PC-3 (cell line): ENCODE data around the gene ZNF155. TPM values are rescaled to one million over a fixed set of nuclear protein-coding genes. Genes with fewer than 3 reads are reported as not detected.

Experiments used
- ATAC-seq: fragments of 200-7000 bp; cut with Tn5 transposase; 2 replicates; pipeline ENCODE4 v1.9.1; 2020; ENCODE audit warnings: mild to moderate bottlenecking, moderate library complexity
- BruUV-seq: library from RNA; stranded (reverse); fragments of 400-500 nt; replicated peaks from 2 replicates; lab custom pipeline; 2021; lab: Mats Ljungman, UMichigan
- CTCF ChIA-PET: fragments of 300-600 bp; sonication (Branson Sonifier 250); formaldehyde crosslinking; loops from one replicate; lab custom pipeline; 2022; ENCODE audit warnings: antibody characterized with exemption; lab: Charles Lee
- POLR2A ChIA-PET: fragments of 300-600 bp; sonication (Branson Sonifier 250); formaldehyde crosslinking; loops from one replicate; lab custom pipeline; 2022; ENCODE audit warnings: antibody characterized with exemption; ENCODE audit not compliant: unreplicated experiment; lab: Charles Lee
- DNase-seq: peaks from one replicate; pipeline ENCODE4 v3.0.0-alpha.2; 2015
- H2AFZ ChIP-seq: fragments of 300-600 bp; sonication (generic); 2 replicates; pipeline ENCODE4 v1.6.0; 2016; ENCODE audit warnings: antibody characterized with exemption, low read length
- H3F3A ChIP-seq: fragments of 300-600 bp; sonication (generic); one replicate; pipeline ENCODE4 v1.6.0; 2017; ENCODE audit warnings: antibody characterized with exemption, low read length, control low read depth, mild to moderate bottlenecking; ENCODE audit not compliant: unreplicated experiment
- H3K27ac ChIP-seq: fragments of 300-600 bp; sonication (generic); 2 replicates; pipeline ENCODE4 v1.5.1; 2016; ENCODE audit warnings: mild to moderate bottlenecking, low read length
- H3K27me3 ChIP-seq: fragments of 300-600 bp; sonication (generic); 2 replicates; pipeline ENCODE4 v1.6.1; 2016; ENCODE audit warnings: low read length, mixed read lengths
- H3K36me3 ChIP-seq: fragments of 300-600 bp; sonication (generic); 2 replicates; pipeline ENCODE4 v1.6.1; 2016; ENCODE audit warnings: low read depth, mixed run types, low read length, mixed read lengths
- H3K4me1 ChIP-seq: fragments of 300-600 bp; sonication (generic); 2 replicates; pipeline ENCODE4 v1.5.1; 2016; ENCODE audit warnings: low read length; ENCODE audit not compliant: insufficient read depth
- H3K4me2 ChIP-seq: fragments of 300-600 bp; sonication (generic); 2 replicates; pipeline ENCODE4 v1.6.0; 2016; ENCODE audit warnings: low read length
- H3K4me3 ChIP-seq: fragments of 300-600 bp; sonication (generic); 2 replicates; pipeline ENCODE4 v1.5.1; 2016; ENCODE audit warnings: mild to moderate bottlenecking, low read length, mixed read lengths
- H3K79me2 ChIP-seq: fragments of 300-600 bp; sonication (generic); 2 replicates; pipeline ENCODE4 v1.6.1; 2017; ENCODE audit warnings: low read length, mixed read lengths
- H3K9ac ChIP-seq: fragments of 300-600 bp; sonication (generic); 2 replicates; pipeline ENCODE4 v1.6.0; 2016; ENCODE audit warnings: mild to moderate bottlenecking, low read length
- H3K9me2 ChIP-seq: fragments of 300-600 bp; sonication (generic); replicated peaks from 2 replicates; pipeline ENCODE4 v1.6.1; 2016; ENCODE audit warnings: mixed run types, low read length, mixed read lengths
- H3K9me3 ChIP-seq: fragments of 300-600 bp; sonication (generic); 2 replicates; pipeline ENCODE4 v1.6.1; 2016; ENCODE audit warnings: low read length, mixed read lengths
- H4K20me1 ChIP-seq: fragments of 300-600 bp; sonication (generic); 2 replicates; pipeline ENCODE4 v1.6.1; 2016; ENCODE audit warnings: low read length, mixed read lengths
- EZH2 ChIP-seq: fragments of 300-600 bp; sonication (generic); IDR thresholded peaks from one replicate; pipeline ENCODE4 v1.6.1; 2017; ENCODE audit warnings: antibody characterized with exemption, mild to moderate bottlenecking, low read length; ENCODE audit not compliant: unreplicated experiment
- EZH2phosphoT487 ChIP-seq: fragments of 300-600 bp; sonication (generic); IDR thresholded peaks from 2 replicates; pipeline ENCODE4 v1.6.1; 2018; ENCODE audit warnings: mild to moderate bottlenecking, antibody characterized with exemption, low read length, borderline replicate concordance
- intact Hi-C: fragments of 100-400 bp; cut with micrococcal nuclease; formaldehyde crosslinking; loops from 2 replicates; pipeline ENCODE4 v1.9.0; 2023
- total RNA-seq: library from RNA; depleted of rRNA; stranded (reverse); fragments of >200 nt; gene quantifications from 2 replicates; pipeline ENCODE4 v1.2.3, GENCODE V29; 2014
- TF ChIP-seq, protein P1 (sequence below): fragments of 300-600 bp; sonication (generic); conservative IDR thresholded peaks from 2 replicates; pipeline ENCODE4 v1.5.1; 2017; ENCODE audit warnings: antibody characterized with exemption, low read depth, mild to moderate bottlenecking, low read length

Gene ZNF155
- total RNA-seq, 1 experiment from 2014 or later = 3.1 TPM

DNA sequence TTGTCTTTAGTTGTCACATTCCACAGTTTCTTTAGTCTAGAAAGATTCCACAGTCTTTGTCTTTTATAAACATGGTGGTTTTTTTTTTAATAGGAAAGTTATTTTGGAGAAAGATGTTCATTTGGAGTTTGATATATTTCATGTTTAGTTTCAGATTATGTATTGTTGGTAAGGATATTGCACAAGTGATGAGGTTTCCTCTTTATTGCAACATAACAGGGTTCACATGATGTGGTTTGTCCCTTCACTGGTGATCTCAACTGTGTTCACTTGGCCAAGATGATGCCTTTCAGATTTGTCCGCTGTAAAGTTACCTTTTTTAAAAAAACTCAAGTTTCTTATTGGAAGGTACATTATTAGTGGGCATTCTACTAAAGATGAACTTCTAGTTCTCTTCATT, 22.0 kb downstream of the ZNF155 start:
- Histone ChIP-seq H3K27ac (no peak overlapping the region), H3K36me3 (peaks cover 49% of the 10 kb centered on the region), H3K9me3 (peaks cover 17% of the 10 kb centered on the region; the same call in 1 of the 2 replicates), H3K9ac (no peak overlapping the region), H3K4me1 (no peaks in the 10 kb centered on the region), H3F3A (no peaks in the 10 kb centered on the region), H3K4me2 (no peak overlapping the region), H3K27me3 (no peaks in the 10 kb centered on the region), H4K20me1 (no peaks in the 10 kb centered on the region), H3K79me2 (peaks cover 6% of the 10 kb centered on the region), H3K4me3 (no peak overlapping the region), H3K9me2 (no peaks in the 10 kb centered on the region), H2AFZ (no peak overlapping the region)
- ChIA-PET POLR2A (no interaction called here), CTCF (no interaction called here)
- no peak for DNase-seq
- intact Hi-C loops = no loop called here
- TF ChIP-seq EZH2 = no peak
- TF ChIP-seq, protein P1, sequence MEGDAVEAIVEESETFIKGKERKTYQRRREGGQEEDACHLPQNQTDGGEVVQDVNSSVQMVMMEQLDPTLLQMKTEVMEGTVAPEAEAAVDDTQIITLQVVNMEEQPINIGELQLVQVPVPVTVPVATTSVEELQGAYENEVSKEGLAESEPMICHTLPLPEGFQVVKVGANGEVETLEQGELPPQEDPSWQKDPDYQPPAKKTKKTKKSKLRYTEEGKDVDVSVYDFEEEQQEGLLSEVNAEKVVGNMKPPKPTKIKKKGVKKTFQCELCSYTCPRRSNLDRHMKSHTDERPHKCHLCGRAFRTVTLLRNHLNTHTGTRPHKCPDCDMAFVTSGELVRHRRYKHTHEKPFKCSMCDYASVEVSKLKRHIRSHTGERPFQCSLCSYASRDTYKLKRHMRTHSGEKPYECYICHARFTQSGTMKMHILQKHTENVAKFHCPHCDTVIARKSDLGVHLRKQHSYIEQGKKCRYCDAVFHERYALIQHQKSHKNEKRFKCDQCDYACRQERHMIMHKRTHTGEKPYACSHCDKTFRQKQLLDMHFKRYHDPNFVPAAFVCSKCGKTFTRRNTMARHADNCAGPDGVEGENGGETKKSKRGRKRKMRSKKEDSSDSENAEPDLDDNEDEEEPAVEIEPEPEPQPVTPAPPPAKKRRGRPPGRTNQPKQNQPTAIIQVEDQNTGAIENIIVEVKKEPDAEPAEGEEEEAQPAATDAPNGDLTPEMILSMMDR = no peak
- no peak for TF ChIP-seq EZH2phosphoT487
- BruUV-seq = no TSS peak
- no peak for ATAC-seq

DNA sequence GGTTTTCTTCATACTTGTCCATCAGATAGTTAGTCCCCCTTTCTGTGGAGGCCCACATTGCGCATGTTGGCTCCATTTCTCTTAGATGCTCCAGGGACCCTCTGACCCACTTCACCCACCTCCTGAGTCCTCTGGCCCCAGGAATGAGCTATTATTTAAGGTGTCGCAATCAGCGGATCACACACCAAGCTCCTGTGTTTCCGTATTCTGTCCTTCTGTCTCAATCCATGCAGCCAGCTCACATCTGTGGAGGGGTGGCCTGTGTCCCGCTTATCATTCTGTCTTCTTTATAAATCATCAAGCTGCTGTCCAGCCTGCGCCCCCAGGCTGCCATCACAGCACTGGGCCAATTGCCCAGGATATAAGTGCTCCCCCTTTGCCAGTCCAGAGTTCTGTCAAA, 23.5 kb downstream of the ZNF155 start:
- Histone ChIP-seq H4K20me1 (no peaks in the 10 kb centered on the region), H3K9ac (no peak overlapping the region), H3K27ac (no peak overlapping the region), H3F3A (no peaks in the 10 kb centered on the region), H3K9me3 (peaks cover 23% of the 10 kb centered on the region), H3K4me1 (no peaks in the 10 kb centered on the region), H3K79me2 (peaks cover 6% of the 10 kb centered on the region), H3K27me3 (no peaks in the 10 kb centered on the region), H2AFZ (no peak overlapping the region), H3K4me2 (no peak overlapping the region), H3K9me2 (no peaks in the 10 kb centered on the region), H3K36me3 (peaks cover 61% of the 10 kb centered on the region), H3K4me3 (no peak overlapping the region)
- BruUV-seq = no TSS peak
- intact Hi-C loops = no loop called here
- no peak for DNase-seq
- POLR2A ChIA-PET = no interaction called here
- CTCF ChIA-PET = no interaction called here
- TF ChIP-seq, protein P1 = no peak
- no peak for TF ChIP-seq EZH2phosphoT487
- TF ChIP-seq EZH2 = no peak
- ATAC-seq = no peak

DNA sequence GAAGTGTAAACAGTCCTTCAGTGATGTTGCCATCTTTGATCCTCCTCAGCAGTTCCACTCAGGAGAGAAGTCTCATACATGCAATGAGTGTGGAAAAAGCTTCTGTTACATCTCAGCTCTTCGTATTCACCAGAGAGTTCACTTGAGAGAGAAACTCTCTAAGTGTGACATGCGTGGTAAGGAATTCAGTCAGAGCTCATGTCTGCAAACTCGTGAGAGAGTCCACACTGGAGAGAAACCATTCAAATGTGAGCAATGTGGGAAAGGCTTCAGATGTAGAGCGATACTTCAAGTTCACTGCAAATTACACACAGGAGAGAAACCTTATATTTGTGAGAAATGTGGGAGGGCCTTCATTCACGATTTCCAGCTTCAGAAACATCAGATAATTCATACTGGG, 26.5 kb downstream of the ZNF155 start:
- DNase-seq (no peak), ATAC-seq (no peak)
- ChIA-PET CTCF (no interaction called here), POLR2A (no interaction called here)
- Histone ChIP-seq H3F3A (no peaks in the 10 kb centered on the region), H3K9ac (no peak overlapping the region), H3K4me2 (no peak overlapping the region), H3K9me3 (peaks cover 23% of the 10 kb centered on the region), H3K9me2 (no peaks in the 10 kb centered on the region), H4K20me1 (no peaks in the 10 kb centered on the region), H3K4me3 (no peak overlapping the region), H2AFZ (no peak overlapping the region), H3K36me3 (peaks cover 61% of the 10 kb centered on the region), H3K79me2 (no peaks in the 10 kb centered on the region), H3K4me1 (no peaks in the 10 kb centered on the region), H3K27me3 (no peaks in the 10 kb centered on the region), H3K27ac (no peak overlapping the region)
- intact Hi-C loops = no loop called here
- no TSS peak for BruUV-seq
- TF ChIP-seq, protein P1 = no peak
- TF ChIP-seq EZH2 (no peak), EZH2phosphoT487 (no peak)
